GM23338 (cell line): ENCODE measurements around the gene HS6ST3. TPM values are rescaled to one million over a fixed set of nuclear protein-coding genes. Genes with fewer than 3 reads are reported as not detected.
A peak's percentile ranks its signal among the peaks of the same experiment; 100 is the strongest.

ENCODE experiments used
- ATAC-seq: fragments of 200-7000 bp; cut with Tn5 transposase; 3 replicates; pipeline ENCODE4 v1.9.1; 2020
- DNase-seq: peaks from one replicate; pipeline ENCODE4 v3.0.0-alpha.2; 2015; ENCODE audit warnings: low spot score
- H2AFZ ChIP-seq: fragments of 200-600 bp; sonication (generic); 2 replicates; pipeline ENCODE4 v1.8.0; 2016; ENCODE audit warnings: antibody characterized with exemption, mild to moderate bottlenecking, moderate library complexity
- H3F3A ChIP-seq: fragments of 200-600 bp; sonication (generic); replicated peaks from 2 replicates; pipeline ENCODE4 v1.8.0; 2017; ENCODE audit warnings: antibody characterized with exemption, mixed run types, low read depth
- H3K27ac ChIP-seq: fragments of 200-600 bp; sonication (generic); 2 replicates; pipeline ENCODE4 v1.6.1; 2016; ENCODE audit warnings: low read depth
- H3K27me3 ChIP-seq: fragments of 200-600 bp; sonication (generic); 2 replicates; pipeline ENCODE4 v1.8.0; 2016; ENCODE audit warnings: mild to moderate bottlenecking, mixed run types, moderate library complexity; ENCODE audit not compliant: insufficient read depth
- H3K36me3 ChIP-seq: fragments of 200-600 bp; sonication (generic); 2 replicates; pipeline ENCODE4 v1.8.0; 2016; ENCODE audit warnings: mild to moderate bottlenecking; ENCODE audit not compliant: insufficient read depth
- H3K4me1 ChIP-seq: fragments of 200-600 bp; sonication (generic); 2 replicates; pipeline ENCODE4 v1.8.0; 2016; ENCODE audit warnings: mild to moderate bottlenecking, moderate library complexity; ENCODE audit not compliant: insufficient read depth
- H3K4me2 ChIP-seq: fragments of 200-600 bp; sonication (generic); 2 replicates; pipeline ENCODE4 v1.7.1; 2017; ENCODE audit warnings: mixed run types
- H3K4me3 ChIP-seq: fragments of 200-600 bp; sonication (generic); 2 replicates; pipeline ENCODE4 v1.6.1; 2016; ENCODE audit warnings: mixed run types
- H3K79me2 ChIP-seq: fragments of 200-600 bp; sonication (generic); replicated peaks from 2 replicates; pipeline ENCODE4 v1.8.0; 2017; ENCODE audit warnings: mild to moderate bottlenecking; ENCODE audit not compliant: insufficient read depth
- H3K9me2 ChIP-seq: fragments of 200-600 bp; sonication (generic); 2 replicates; pipeline ENCODE4 v1.8.0; 2017; ENCODE audit not compliant: insufficient read depth
- H4K20me1 ChIP-seq: fragments of 200-600 bp; sonication (generic); replicated peaks from 2 replicates; pipeline ENCODE4 v1.8.0; 2017; ENCODE audit warnings: mild to moderate bottlenecking; ENCODE audit not compliant: insufficient read depth
- H3K27ac Mint-ChIP-seq: 2 replicates; pipeline ENCODE4 v1.8.0; 2020; ENCODE audit warnings: inconsistent platforms, mild to moderate bottlenecking, moderate library complexity, mixed read lengths
- H3K27me3 Mint-ChIP-seq: 3 replicates; pipeline ENCODE4 v1.8.0; 2022; ENCODE audit warnings: low read depth, mild to moderate bottlenecking, moderate library complexity, mixed read lengths, inconsistent platforms; ENCODE audit not compliant: insufficient read depth, poor library complexity
- H3K36me3 Mint-ChIP-seq: 3 replicates; pipeline ENCODE4 v1.8.0; 2021; ENCODE audit warnings: low read depth, mild to moderate bottlenecking, inconsistent platforms, moderate library complexity, mixed read lengths
- H3K4me1 Mint-ChIP-seq: 3 replicates; pipeline ENCODE4 v1.8.0; 2020; ENCODE audit warnings: mild to moderate bottlenecking, inconsistent platforms, mixed read lengths
- H3K4me3 Mint-ChIP-seq: 3 replicates; pipeline ENCODE4 v1.8.0; 2021; ENCODE audit warnings: moderate library complexity, mild to moderate bottlenecking, inconsistent platforms, mixed read lengths
- H3K9me3 Mint-ChIP-seq: 3 replicates; pipeline ENCODE4 v1.8.0; 2020; ENCODE audit warnings: moderate library complexity, mild to moderate bottlenecking, inconsistent platforms, mixed read lengths
- CREB1 ChIP-seq: fragments of 250-450 bp; sonication (Bioruptor Pico); IDR thresholded peaks from 2 replicates; pipeline ENCODE4 v1.5.0; 2020; ENCODE audit warnings: low read depth, mild to moderate bottlenecking, moderate library complexity
- CTCF ChIP-seq, 2 experiments: fragments of 200-600 bp in 1 of 2; sonication (generic) in 1 of 2; conservative IDR thresholded peaks; 2 replicates each; pipeline versions ENCODE4 v1.5.1 to v1.6.1; 2016 to 2017; ENCODE audit warnings: antibody characterized with exemption in 2 of 2, low read depth in 2 of 2, mild to moderate bottlenecking in 2 of 2, moderate library complexity in 1 of 2
- EZH2phosphoT487 ChIP-seq: fragments of 200-600 bp; sonication (generic); IDR thresholded peaks from one replicate; pipeline ENCODE4 v1.8.1; 2018; ENCODE audit warnings: antibody characterized with exemption; ENCODE audit not compliant: unreplicated experiment
- NANOG ChIP-seq: IDR thresholded peaks from 2 replicates; pipeline ENCODE4 v1.6.1; 2016; ENCODE audit warnings: antibody characterized with exemption, borderline replicate concordance
- POLR2AphosphoS5 ChIP-seq: IDR thresholded peaks from 2 replicates; pipeline ENCODE4 v1.6.1; 2016; ENCODE audit warnings: antibody characterized with exemption, low read depth
- STAT1 ChIP-seq: IDR thresholded peaks from one replicate; pipeline ENCODE4 v1.6.1; 2016; ENCODE audit warnings: antibody characterized with exemption; ENCODE audit not compliant: unreplicated experiment
- ZNF114 ChIP-seq: fragments of 250-450 bp; sonication (Bioruptor Pico); IDR thresholded peaks from 2 replicates; pipeline ENCODE4 v1.5.0; 2020; ENCODE audit warnings: mild to moderate bottlenecking, moderate library complexity
- ZNF331 ChIP-seq: fragments of 250-450 bp; sonication (Bioruptor Pico); IDR thresholded peaks from 2 replicates; pipeline ENCODE4 v1.5.0; 2020; ENCODE audit warnings: low read depth, mild to moderate bottlenecking, moderate library complexity
- polyA plus RNA-seq: library from polyadenylated mRNA; unstranded; fragments of >200 nt; fragmentation: Nextera tagmentation; extraction: Ambion mirVana; gene quantifications from 2 replicates; pipeline ENCODE4 v1.2.1, GENCODE V29; 2016
- total RNA-seq: library from RNA; depleted of rRNA; stranded (reverse); fragments of >200 nt; shearing (Covaris generic); gene quantifications from 2 replicates; pipeline ENCODE4 v1.2.3, GENCODE V29; 2014
- TF ChIP-seq, protein P1 (sequence below): IDR thresholded peaks from one replicate; pipeline ENCODE4 v1.6.1; 2018; ENCODE audit warnings: antibody characterized with exemption; ENCODE audit not compliant: unreplicated experiment

Gene HS6ST3
- total and polyA plus RNA-seq, 2 experiments from 2014 or later, result 0.52 to 0.80 TPM

GRCh38 chr13:96426167-96426566, 336.3 kb downstream of the HS6ST3 start:
- no peak for TF ChIP-seq ZNF331 (CRISPR knock-in tag)
- ATAC-seq (no peak), DNase-seq (no peak)
- no peaks in the 10 kb centered on the region for H3K9me3 Mint-ChIP-seq
- no peaks in the 10 kb centered on the region for H3F3A ChIP-seq
- peaks cover 9% of the 10 kb centered on the region; the same call in 1 of the 2 replicates for H3K9me2 ChIP-seq
- H3K4me1 ChIP-seq, result no peaks in the 10 kb centered on the region
- H3K36me3 ChIP-seq, result no peaks in the 10 kb centered on the region
- no peak overlapping the region for H3K4me2 ChIP-seq
- no peak overlapping the region for H3K4me3 ChIP-seq
- H2AFZ ChIP-seq, result no peak overlapping the region
- H3K79me2 ChIP-seq, result no peaks in the 10 kb centered on the region
- H3K36me3 Mint-ChIP-seq, result no peaks in the 10 kb centered on the region
- peaks cover 1% of the 10 kb centered on the region for H3K27me3 Mint-ChIP-seq
- H3K27ac ChIP-seq, result no peak overlapping the region
- H3K4me3 Mint-ChIP-seq, result no peak overlapping the region
- no peak overlapping the region for H3K27ac Mint-ChIP-seq
- no peaks in the 10 kb centered on the region; the same call in 2 of the 3 replicates for H3K4me1 Mint-ChIP-seq
- no peaks in the 10 kb centered on the region for H3K27me3 ChIP-seq
- H4K20me1 ChIP-seq, result no peaks in the 10 kb centered on the region

- Histone ChIP-seq H3K27me3 (no peaks in the 10 kb centered on the region), H3K9me2 (peaks cover 14% of the 10 kb centered on the region; the same call in 1 of the 2 replicates), H3K36me3 (no peaks in the 10 kb centered on the region), H3K4me3 (no peak overlapping the region), H3K4me2 (no peak overlapping the region), H4K20me1 (no peaks in the 10 kb centered on the region), H3K4me1 (no peaks in the 10 kb centered on the region), H3F3A (no peaks in the 10 kb centered on the region), H3K79me2 (no peaks in the 10 kb centered on the region), H2AFZ (no peak overlapping the region), H3K27ac (no peak overlapping the region)
- Mint-ChIP-seq H3K27ac (no peak overlapping the region), H3K4me3 (no peak overlapping the region), H3K27me3 (peaks cover 5% of the 10 kb centered on the region), H3K4me1 (no peaks in the 10 kb centered on the region), H3K9me3 (no peaks in the 10 kb centered on the region), H3K36me3 (no peaks in the 10 kb centered on the region)
- DNase-seq (no peak), ATAC-seq (no peak)
- TF ChIP-seq CTCF (conservative IDR thresholded peaks at IDR 0.05; ENCODE audit: low read depth in 2 of 2) (no peak), NANOG (no peak), ZNF331 (CRISPR knock-in tag) (no peak)
These were observed 339.0 kb downstream of the HS6ST3 start for GRCh38 chr13:96428911-96429310.

DNA sequence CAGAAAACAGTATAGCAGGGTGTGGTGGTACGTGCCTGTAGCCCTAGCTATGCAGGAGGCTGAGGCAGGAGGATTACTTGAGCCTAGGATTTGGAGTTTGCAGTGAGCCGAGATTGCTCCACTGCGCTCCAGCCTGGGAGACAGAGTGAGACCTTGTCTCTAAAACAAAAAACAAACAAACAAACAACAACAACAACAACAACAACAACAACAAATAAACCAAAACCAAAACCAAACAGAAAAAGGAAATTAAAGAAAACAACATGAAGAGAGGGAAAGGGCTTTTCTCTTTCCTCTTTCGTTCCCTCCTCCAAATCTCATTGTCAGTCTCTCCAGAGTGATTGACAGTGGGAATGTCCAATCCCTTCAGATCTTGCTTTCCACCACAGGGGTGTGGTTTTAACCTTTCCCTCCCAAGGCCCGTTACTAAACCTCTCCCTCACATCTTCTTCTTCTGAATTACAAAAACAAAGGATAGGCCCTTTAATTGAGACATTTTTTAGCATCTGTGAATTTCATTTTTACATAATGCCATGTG, 341.2 kb downstream of the HS6ST3 start:
- Histone ChIP-seq H3K27me3 (no peaks in the 10 kb centered on the region), H4K20me1 (no peaks in the 10 kb centered on the region), H3K36me3 (no peaks in the 10 kb centered on the region), H3K4me1 (no peaks in the 10 kb centered on the region), H3K27ac (no peak overlapping the region), H3K4me3 (no peak overlapping the region), H3K9me2 (peaks cover 14% of the 10 kb centered on the region; the same call in 1 of the 2 replicates), H2AFZ (no peak overlapping the region), H3F3A (no peaks in the 10 kb centered on the region), H3K4me2 (no peak overlapping the region), H3K79me2 (no peaks in the 10 kb centered on the region)
- Mint-ChIP-seq H3K4me3 (no peak overlapping the region), H3K27ac (no peak overlapping the region), H3K4me1 (no peaks in the 10 kb centered on the region), H3K27me3 (peaks cover 5% of the 10 kb centered on the region), H3K9me3 (no peaks in the 10 kb centered on the region), H3K36me3 (no peaks in the 10 kb centered on the region)
- ATAC-seq (no peak), DNase-seq (peak; percentile 24)
- no peak for TF ChIP-seq EZH2phosphoT487
- no peak for TF ChIP-seq CREB1
- no peak for TF ChIP-seq CTCF (conservative IDR thresholded peaks at IDR 0.05; ENCODE audit: low read depth in 2 of 2)
- no peak for TF ChIP-seq ZNF114
- TF ChIP-seq POLR2AphosphoS5, result no peak
- TF ChIP-seq STAT1, result no peak
- TF ChIP-seq, protein P1, sequence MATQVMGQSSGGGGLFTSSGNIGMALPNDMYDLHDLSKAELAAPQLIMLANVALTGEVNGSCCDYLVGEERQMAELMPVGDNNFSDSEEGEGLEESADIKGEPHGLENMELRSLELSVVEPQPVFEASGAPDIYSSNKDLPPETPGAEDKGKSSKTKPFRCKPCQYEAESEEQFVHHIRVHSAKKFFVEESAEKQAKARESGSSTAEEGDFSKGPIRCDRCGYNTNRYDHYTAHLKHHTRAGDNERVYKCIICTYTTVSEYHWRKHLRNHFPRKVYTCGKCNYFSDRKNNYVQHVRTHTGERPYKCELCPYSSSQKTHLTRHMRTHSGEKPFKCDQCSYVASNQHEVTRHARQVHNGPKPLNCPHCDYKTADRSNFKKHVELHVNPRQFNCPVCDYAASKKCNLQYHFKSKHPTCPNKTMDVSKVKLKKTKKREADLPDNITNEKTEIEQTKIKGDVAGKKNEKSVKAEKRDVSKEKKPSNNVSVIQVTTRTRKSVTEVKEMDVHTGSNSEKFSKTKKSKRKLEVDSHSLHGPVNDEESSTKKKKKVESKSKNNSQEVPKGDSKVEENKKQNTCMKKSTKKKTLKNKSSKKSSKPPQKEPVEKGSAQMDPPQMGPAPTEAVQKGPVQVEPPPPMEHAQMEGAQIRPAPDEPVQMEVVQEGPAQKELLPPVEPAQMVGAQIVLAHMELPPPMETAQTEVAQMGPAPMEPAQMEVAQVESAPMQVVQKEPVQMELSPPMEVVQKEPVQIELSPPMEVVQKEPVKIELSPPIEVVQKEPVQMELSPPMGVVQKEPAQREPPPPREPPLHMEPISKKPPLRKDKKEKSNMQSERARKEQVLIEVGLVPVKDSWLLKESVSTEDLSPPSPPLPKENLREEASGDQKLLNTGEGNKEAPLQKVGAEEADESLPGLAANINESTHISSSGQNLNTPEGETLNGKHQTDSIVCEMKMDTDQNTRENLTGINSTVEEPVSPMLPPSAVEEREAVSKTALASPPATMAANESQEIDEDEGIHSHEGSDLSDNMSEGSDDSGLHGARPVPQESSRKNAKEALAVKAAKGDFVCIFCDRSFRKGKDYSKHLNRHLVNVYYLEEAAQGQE, result no peak
